ENCODE results near the gene FAM221B.

FAM221B gene

GRCh38 chr9:35792024-35792813 lies 36.3 kb downstream of the FAM221B start:
- Mint-ChIP-seq H3K4me1 (peaks cover 22% of the 10 kb centered on the region), H3K9me3 (no peaks in the 10 kb centered on the region), H3K36me3 (peaks cover 5% of the 10 kb centered on the region), H3K4me3 (no peak overlapping the region), H3K27me3 (no peaks in the 10 kb centered on the region), H3K27ac (no peak overlapping the region)

DNA sequence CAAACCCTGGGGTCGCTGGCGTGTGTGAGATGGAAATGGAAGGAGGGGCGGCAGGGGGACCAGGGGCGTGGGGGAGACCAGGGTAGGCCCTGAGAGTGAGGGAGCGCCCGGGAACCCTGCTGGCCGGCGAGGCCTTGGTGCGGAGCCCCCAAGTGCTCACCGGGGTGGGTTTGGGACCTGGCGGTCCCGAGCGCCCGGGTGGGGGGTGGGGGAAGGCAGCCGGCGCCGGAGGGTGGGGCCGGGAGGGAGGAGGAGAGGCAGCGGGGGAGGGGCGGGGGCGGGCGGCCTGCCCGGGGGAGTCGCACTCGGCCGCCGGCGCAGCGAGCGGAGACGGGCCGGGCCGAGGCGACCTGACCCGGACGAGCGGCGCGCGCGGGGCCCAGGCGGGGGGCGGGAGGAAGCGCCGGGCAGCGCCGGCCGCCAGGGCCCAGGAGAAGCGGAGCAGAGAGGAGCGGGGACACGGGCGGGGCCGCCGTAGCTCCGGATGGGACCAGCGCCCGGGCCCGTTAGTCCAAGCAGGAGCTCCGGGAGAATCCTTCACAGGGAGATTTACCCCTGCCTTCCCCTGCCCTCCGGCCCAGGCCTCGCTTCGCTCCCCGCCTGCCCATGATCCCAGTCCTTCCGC lies 37.1 kb downstream of the FAM221B start, which contains the start of gene NPR2:
NPR2 (plus strand) TSS at position 295 of the 625 bp plus-strand sequence. CDS start 818 bp downstream, outside the sequence.
- H3K4me1 Mint-ChIP-seq, result peaks cover 17% of the 10 kb centered on the region
- H3K4me3 Mint-ChIP-seq, result no peak within 1 kb of the TSS
- H3K27ac Mint-ChIP-seq, result no peak within 1 kb of the TSS
- H3K27me3 Mint-ChIP-seq, result no peaks in the 10 kb centered on the region
- H3K9me3 Mint-ChIP-seq, result no peaks in the 10 kb centered on the region
- peaks cover 5% of the 10 kb centered on the region for H3K36me3 Mint-ChIP-seq

DNA sequence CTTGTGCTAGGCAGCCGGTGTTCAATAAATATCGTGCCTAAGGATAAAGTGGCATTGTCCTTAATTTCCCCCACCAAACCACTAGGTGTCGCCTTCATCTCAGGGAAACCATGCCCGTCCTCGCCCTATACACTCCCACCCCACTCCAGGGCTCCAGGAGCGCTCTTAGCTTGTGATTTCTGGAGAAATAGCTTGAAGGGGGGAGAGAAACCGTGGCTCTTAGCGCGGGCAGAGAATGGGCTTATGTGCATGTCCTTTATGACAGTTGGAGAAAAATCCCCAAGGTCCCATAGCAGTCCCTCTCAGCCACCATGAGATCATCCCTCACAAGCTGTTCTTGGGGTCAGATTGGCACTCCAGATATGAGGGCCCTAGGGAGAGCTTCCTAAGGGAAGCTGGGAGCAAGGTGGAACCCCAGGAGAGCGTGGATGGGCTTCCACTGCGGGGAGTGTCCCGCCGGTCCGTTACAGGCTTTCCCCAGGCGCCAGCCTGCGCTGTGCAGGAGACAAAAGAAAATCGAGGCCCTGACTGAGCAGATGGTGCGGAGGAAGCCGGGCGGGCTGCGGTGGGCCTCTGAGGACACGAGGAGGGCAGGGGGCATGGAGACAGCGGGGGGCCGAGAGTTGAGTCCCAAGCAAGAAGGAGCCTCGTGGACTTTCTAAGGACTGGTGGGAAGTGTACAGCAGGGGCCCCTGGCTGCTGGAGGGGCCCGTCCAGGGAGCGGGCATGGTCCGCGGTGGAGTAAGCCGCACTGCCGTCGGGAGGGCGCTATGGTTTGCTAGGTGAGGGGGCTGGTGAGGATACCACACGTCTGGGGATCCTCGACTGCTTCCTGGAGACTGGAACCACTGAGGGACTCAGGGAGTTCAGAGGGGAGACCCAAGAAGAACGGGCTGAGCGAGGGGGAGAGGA lies 37.9 kb downstream of the FAM221B start:
- peaks cover 9% of the 10 kb centered on the region for H3K36me3 Mint-ChIP-seq
- no peak overlapping the region for H3K27ac Mint-ChIP-seq
- peaks cover 17% of the 10 kb centered on the region for H3K4me1 Mint-ChIP-seq
- no peak overlapping the region for H3K4me3 Mint-ChIP-seq
- no peaks in the 10 kb centered on the region for H3K9me3 Mint-ChIP-seq
- no peaks in the 10 kb centered on the region for H3K27me3 Mint-ChIP-seq

DNA sequence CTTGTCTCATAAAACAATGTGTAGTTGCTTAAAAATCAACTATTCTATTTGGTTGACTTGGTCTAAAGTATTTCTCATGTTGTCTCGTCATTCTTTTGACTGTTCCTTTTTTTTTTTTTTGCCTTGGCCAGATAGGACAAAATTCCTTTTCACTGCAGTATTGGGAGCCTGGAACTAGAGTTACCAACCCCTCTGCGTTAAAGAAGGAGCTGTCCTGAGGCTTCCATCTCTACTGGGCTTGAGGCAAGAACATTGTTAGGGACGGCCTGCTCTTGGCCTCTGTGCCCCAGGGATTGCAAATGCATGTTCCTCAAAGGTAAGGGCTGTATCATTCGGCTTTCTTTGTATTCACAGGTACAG lies 38.5 kb downstream of the FAM221B start:
- Mint-ChIP-seq H3K4me3 (no peak overlapping the region), H3K4me1 (peaks cover 17% of the 10 kb centered on the region), H3K36me3 (peaks cover 6% of the 10 kb centered on the region), H3K27me3 (no peaks in the 10 kb centered on the region), H3K9me3 (no peaks in the 10 kb centered on the region), H3K27ac (no peak overlapping the region)

DNA sequence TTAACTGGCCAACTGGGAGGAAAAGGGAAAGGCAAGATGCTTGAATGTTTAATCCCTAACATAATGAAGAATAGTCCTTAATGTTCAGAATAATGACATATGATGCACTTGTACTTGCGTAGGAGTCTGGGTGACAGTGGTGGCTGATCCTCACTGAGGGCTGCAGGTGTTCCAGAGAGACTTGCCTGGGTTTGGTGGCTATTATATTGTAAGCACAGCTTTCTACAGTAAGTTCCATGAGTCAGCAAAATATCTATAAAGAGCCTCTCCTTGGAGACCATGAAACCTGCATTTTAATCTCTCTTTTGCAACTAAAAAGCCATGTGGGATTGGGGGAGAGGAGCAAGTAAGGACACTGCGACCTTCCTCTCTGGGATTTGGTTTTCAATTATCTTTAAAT lies 39.0 kb downstream of the FAM221B start:
- H3K36me3 Mint-ChIP-seq, result peaks cover 6% of the 10 kb centered on the region
- H3K9me3 Mint-ChIP-seq, result no peaks in the 10 kb centered on the region
- no peaks in the 10 kb centered on the region for H3K27me3 Mint-ChIP-seq
- H3K4me3 Mint-ChIP-seq, result no peak overlapping the region
- H3K4me1 Mint-ChIP-seq, result peaks cover 16% of the 10 kb centered on the region
- H3K27ac Mint-ChIP-seq, result no peak overlapping the region

DNA sequence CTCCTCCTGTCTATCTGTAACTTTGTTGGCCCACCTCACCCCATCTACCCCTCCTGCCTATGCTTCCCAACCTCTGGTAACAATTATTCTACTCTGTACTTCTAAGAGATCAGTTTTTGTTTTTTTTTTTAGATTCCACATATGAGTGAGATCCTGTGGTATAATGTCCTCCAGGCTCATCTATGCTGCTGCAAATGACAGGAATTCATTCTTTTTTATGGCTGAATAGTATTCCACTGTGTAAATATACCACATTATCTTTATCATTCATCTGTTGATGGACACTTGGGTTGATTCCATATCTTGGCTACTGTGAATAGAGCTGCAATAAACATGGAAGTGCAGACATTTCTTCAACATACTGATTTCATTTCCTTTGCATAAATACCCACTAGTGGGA lies 45.1 kb downstream of the FAM221B start:
- no peak overlapping the region for H3K27ac Mint-ChIP-seq

DNA sequence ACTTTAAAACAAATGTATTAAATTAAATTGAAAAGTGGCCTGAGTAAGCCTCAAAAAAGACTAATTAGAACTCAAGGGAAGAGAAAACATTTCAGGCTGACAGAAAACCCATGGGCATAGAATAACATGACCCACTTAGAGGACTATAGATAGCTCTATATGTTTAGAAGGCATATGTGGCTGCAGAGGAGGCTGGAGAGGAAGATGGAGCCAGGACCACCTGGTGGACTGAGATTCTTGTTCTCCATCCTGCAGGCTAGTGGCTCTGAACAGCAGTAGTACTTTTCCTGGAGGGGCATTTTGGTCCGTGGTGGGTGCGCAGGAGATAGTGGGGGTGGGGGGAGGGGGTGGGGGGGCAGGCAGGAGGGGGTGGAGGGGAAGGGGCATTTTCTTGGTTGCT lies 47.5 kb downstream of the FAM221B start:
- peaks cover 8% of the 10 kb centered on the region for H3K36me3 Mint-ChIP-seq
- H3K9me3 Mint-ChIP-seq, result no peaks in the 10 kb centered on the region
- no peaks in the 10 kb centered on the region for H3K4me1 Mint-ChIP-seq
- no peak overlapping the region for H3K27ac Mint-ChIP-seq
- H3K27me3 Mint-ChIP-seq, result no peaks in the 10 kb centered on the region
- H3K4me3 Mint-ChIP-seq, result no peak overlapping the region

More for the DNA sequence above, 45.1 kb downstream of the FAM221B start:
- Mint-ChIP-seq H3K36me3 (peaks cover 11% of the 10 kb centered on the region), H3K4me1 (no peaks in the 10 kb centered on the region), H3K27me3 (no peaks in the 10 kb centered on the region), H3K4me3 (no peak overlapping the region), H3K9me3 (no peaks in the 10 kb centered on the region)

DNA sequence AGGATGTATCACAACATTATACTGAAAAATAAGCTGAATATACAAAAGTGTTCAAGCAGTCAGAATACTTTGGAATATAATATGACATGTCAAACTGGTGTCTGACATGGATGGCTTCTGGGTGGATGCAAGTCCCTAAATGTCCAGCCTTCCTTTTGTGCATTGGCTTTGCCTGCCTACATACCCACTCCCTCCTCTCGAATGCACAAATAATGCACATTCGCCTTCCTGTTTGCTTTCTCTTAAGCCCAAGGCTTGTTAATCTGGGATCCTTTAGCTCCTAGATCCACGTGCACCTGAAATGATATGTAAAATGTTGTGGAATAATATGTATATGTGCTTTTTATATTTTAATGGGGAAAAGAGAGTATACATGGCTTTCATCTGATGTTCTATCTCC lies 50.0 kb downstream of the FAM221B start:
- peaks cover 3% of the 10 kb centered on the region for H3K4me1 Mint-ChIP-seq
- no peak overlapping the region for H3K27ac Mint-ChIP-seq
- no peaks in the 10 kb centered on the region for H3K27me3 Mint-ChIP-seq
- no peaks in the 10 kb centered on the region for H3K9me3 Mint-ChIP-seq
- H3K4me3 Mint-ChIP-seq, result no peak overlapping the region
- H3K36me3 Mint-ChIP-seq, result peaks cover 8% of the 10 kb centered on the region

GRCh38 chr9:35776018-35776417 lies 52.5 kb downstream of the FAM221B start:
- peaks cover 4% of the 10 kb centered on the region for H3K36me3 Mint-ChIP-seq
- H3K27ac Mint-ChIP-seq, result no peak overlapping the region
- H3K4me3 Mint-ChIP-seq, result no peak overlapping the region
- H3K4me1 Mint-ChIP-seq, result peaks cover 3% of the 10 kb centered on the region
- H3K27me3 Mint-ChIP-seq, result no peaks in the 10 kb centered on the region
- no peaks in the 10 kb centered on the region for H3K9me3 Mint-ChIP-seq

DNA sequence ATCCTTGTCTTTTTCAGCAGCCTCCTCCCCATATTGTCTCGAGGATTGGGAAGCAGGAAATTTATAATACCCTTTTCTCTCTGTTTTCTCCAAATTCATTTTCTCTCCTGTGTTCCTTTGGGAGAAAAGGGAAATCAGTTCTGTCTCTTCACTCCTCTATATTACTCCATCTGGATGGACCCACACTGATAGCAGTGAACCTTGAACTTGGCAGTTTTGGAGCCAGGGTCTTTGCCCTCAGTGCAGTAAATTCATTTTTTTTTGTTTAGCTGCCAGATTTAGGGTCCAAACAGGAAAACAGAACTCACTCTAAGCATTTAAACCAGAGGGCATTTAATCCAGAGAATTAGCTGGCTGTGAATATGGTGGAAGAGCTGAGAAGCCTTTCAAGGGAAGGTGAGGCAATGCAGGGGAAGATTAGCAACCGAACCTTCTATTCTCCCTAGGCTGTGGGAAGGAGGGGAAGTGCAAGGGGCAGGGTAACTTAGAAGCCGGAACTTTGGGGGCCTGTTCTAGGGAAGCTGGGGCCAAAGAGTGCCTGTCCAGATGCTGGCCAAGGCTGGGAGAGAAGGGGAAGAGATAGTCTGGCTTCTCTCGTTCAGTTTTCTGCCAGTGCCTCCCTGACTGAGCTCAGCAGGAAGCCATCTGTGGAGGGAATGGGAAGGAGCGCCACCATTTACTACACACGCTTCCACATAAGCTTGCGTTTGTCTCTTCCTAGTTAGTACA lies 53.5 kb downstream of the FAM221B start:
- Mint-ChIP-seq H3K9me3 (no peaks in the 10 kb centered on the region), H3K27me3 (no peaks in the 10 kb centered on the region), H3K4me3 (no peak overlapping the region), H3K4me1 (peaks cover 3% of the 10 kb centered on the region), H3K36me3 (peaks cover 1% of the 10 kb centered on the region), H3K27ac (no peak overlapping the region)

- Mint-ChIP-seq H3K9me3 (no peaks in the 10 kb centered on the region), H3K36me3 (no peaks in the 10 kb centered on the region), H3K27ac (no peak overlapping the region), H3K4me3 (no peak overlapping the region), H3K4me1 (peaks cover 9% of the 10 kb centered on the region), H3K27me3 (no peaks in the 10 kb centered on the region)
These were observed 56.6 kb downstream of the FAM221B start for GRCh38 chr9:35771943-35772342.

- Mint-ChIP-seq H3K27ac (no peak overlapping the region), H3K4me3 (no peak overlapping the region), H3K27me3 (no peaks in the 10 kb centered on the region), H3K36me3 (no peaks in the 10 kb centered on the region), H3K4me1 (peaks cover 12% of the 10 kb centered on the region), H3K9me3 (no peaks in the 10 kb centered on the region)
These were observed 57.0 kb downstream of the FAM221B start for GRCh38 chr9:35771534-35771933.

DNA sequence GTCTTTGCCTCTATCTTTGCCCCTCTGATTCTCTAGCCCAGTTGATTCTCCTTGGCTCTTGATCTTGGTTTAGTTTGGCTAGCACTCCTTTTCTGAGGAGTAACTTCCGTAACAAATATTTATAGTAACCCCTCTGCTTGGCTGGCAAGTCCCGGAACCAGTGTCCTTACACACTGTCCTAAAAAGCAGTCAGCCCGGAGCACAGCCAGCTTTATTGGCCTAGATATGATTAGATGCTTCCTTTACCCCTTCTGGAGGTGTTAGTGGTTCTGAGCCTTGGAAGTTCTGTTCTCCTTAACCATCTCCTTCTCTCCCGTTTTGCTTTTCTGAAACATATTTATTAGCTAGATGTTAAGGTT lies 57.5 kb downstream of the FAM221B start:
- Mint-ChIP-seq H3K4me1 (peaks cover 17% of the 10 kb centered on the region), H3K27me3 (no peaks in the 10 kb centered on the region), H3K36me3 (no peaks in the 10 kb centered on the region), H3K4me3 (no peak overlapping the region), H3K27ac (no peak overlapping the region), H3K9me3 (no peaks in the 10 kb centered on the region)

- Mint-ChIP-seq H3K4me3 (no peak overlapping the region), H3K36me3 (no peaks in the 10 kb centered on the region), H3K9me3 (no peaks in the 10 kb centered on the region), H3K27me3 (no peaks in the 10 kb centered on the region), H3K27ac (no peak overlapping the region), H3K4me1 (peaks cover 16% of the 10 kb centered on the region)
These were observed 58.8 kb downstream of the FAM221B start for GRCh38 chr9:35769763-35770162.

DNA sequence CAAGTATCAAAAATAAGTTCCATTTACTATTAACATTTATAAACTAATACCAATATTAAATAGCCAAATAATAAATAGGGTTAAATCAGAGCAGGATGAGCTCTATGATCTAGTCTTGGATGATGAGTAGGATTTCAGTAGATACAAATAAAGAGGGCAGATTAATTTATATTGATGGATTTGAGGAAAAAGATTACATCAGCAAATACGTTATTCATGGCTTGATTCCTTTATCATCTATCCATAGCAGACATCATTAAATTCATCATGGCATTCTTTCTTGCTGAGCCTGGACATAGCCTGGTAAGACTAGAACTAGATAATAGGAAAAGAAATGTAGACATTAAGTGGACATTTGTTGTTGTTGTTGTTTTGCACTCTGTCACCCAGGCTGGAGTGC lies 61.1 kb downstream of the FAM221B start:
- no peaks in the 10 kb centered on the region for H3K9me3 Mint-ChIP-seq
- H3K4me1 Mint-ChIP-seq, result peaks cover 24% of the 10 kb centered on the region

More for the DNA sequence above, 61.1 kb downstream of the FAM221B start:
- Mint-ChIP-seq H3K27me3 (no peaks in the 10 kb centered on the region), H3K4me3 (no peak overlapping the region), H3K27ac (no peak overlapping the region), H3K36me3 (no peaks in the 10 kb centered on the region)

All from activated naive CD4-positive, alpha-beta T cell treated with anti-CD3 and anti-CD28 coated beads, Interleukin-2, amount 50 U/mL, for 24 hours (primary cell).